ENCODE data around the gene TSPO. TPM values are rescaled to one million over a fixed set of nuclear protein-coding genes. Genes with fewer than 3 reads are reported as not detected.

The TSPO gene
- total and polyA plus RNA-seq, 2 of the 13 experiments (the other 11 are each of a cell fraction or from before 2014, with no cell fraction given): 0.46 to 1.4 TPM

DNA sequence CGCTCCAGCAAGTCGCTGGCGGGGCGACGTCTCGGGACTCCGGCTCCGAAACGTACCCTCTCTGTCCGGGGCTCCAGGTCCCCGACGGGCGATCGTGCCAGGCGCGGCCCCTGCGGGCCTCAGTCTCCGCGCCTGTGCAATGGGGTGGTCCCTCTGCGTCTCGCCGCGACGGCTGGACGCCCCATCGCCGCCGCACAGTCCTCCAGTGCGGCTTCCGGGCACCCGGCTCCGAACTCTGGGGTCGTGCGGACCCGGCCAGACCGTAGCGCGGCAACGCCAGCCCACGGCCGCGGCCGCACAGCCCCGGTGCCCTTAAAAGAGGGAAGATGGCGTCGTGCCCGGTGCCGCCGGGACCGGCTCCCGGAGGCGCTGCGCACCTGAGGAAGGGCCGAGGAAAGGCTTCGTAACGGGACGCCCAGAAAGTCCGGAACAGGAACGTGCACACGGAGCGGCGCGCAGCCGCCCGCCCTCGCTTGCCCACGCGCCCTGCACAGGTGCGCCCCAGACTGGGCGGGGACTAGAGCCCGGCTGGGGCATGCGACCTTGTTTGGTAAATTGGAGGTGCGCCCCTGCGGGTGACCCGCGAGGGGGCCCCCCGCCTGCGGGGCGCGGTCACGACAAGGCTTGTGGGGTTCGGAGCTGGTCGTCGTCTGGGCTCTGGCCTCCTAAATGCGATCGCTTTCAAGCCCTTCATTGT, 40.3 kb upstream of the TSPO start (continued):
- TF ChIP-seq BCL3 (CRISPR knock-in tag; IDR thresholded peaks at IDR 0.05) (no peak), TCF12 (IDR thresholded peaks at IDR 0.05) (no peak), TCF12 (CRISPR knock-in tag; IDR thresholded peaks at IDR 0.05) (peak; percentile 33; the same call in 1 of the 2 replicates), ZNF138 (CRISPR knock-in tag; IDR thresholded peaks at IDR 0.05; ENCODE audit: low read depth) (no peak), ZNF124 (CRISPR knock-in tag; IDR thresholded peaks at IDR 0.05) (peak; percentile 75), KDM2A (CRISPR knock-in tag; IDR thresholded peaks at IDR 0.05; ENCODE audit: borderline replicate concordance, low read depth) (peak; percentile 16; the same call in 1 of the 2 replicates), ZMYM3 (CRISPR knock-in tag; IDR thresholded peaks at IDR 0.05) (peak; percentile 81), HNRNPLL (IDR thresholded peaks at IDR 0.05; ENCODE audit: low read depth, low read length, poor library complexity, severe bottlenecking) (peak; percentile 40), SNAPC4 (CRISPR knock-in tag; IDR thresholded peaks at IDR 0.05) (no peak), TEAD3 (CRISPR knock-in tag; optimal IDR thresholded peaks at IDR 0.05; ENCODE audit: borderline replicate concordance) (peak; percentile 21), ZNF777 (CRISPR knock-in tag; IDR thresholded peaks at IDR 0.05) (peak; percentile 88), TCF7L2 (IDR thresholded peaks at IDR 0.05; ENCODE audit: low read depth, low read length) (no peak)
- TF ChIP-seq, protein P1, sequence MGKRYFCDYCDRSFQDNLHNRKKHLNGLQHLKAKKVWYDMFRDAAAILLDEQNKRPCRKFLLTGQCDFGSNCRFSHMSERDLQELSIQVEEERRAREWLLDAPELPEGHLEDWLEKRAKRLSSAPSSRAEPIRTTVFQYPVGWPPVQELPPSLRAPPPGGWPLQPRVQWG (CRISPR knock-in tag; IDR thresholded peaks at IDR 0.05; ENCODE audit: borderline replicate concordance, low read depth): no peak
- TF ChIP-seq, protein P2, sequence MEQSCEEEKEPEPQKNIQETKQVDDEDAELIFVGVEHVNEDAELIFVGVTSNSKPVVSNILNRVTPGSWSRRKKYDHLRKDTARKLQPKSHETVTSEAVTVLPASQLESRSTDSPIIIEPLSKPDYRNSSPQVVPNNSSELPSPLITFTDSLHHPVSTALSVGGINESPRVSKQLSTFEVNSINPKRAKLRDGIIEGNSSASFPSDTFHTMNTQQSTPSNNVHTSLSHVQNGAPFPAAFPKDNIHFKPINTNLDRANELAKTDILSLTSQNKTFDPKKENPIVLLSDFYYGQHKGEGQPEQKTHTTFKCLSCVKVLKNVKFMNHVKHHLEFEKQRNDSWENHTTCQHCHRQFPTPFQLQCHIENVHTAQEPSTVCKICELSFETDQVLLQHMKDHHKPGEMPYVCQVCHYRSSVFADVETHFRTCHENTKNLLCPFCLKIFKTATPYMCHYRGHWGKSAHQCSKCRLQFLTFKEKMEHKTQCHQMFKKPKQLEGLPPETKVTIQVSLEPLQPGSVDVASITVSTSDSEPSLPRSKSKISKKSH (CRISPR knock-in tag; IDR thresholded peaks at IDR 0.05; ENCODE audit: borderline replicate concordance): 0 out of 2 replicates have a peak, but pooled peaks have one; percentile 27
- TF ChIP-seq, protein P3, sequence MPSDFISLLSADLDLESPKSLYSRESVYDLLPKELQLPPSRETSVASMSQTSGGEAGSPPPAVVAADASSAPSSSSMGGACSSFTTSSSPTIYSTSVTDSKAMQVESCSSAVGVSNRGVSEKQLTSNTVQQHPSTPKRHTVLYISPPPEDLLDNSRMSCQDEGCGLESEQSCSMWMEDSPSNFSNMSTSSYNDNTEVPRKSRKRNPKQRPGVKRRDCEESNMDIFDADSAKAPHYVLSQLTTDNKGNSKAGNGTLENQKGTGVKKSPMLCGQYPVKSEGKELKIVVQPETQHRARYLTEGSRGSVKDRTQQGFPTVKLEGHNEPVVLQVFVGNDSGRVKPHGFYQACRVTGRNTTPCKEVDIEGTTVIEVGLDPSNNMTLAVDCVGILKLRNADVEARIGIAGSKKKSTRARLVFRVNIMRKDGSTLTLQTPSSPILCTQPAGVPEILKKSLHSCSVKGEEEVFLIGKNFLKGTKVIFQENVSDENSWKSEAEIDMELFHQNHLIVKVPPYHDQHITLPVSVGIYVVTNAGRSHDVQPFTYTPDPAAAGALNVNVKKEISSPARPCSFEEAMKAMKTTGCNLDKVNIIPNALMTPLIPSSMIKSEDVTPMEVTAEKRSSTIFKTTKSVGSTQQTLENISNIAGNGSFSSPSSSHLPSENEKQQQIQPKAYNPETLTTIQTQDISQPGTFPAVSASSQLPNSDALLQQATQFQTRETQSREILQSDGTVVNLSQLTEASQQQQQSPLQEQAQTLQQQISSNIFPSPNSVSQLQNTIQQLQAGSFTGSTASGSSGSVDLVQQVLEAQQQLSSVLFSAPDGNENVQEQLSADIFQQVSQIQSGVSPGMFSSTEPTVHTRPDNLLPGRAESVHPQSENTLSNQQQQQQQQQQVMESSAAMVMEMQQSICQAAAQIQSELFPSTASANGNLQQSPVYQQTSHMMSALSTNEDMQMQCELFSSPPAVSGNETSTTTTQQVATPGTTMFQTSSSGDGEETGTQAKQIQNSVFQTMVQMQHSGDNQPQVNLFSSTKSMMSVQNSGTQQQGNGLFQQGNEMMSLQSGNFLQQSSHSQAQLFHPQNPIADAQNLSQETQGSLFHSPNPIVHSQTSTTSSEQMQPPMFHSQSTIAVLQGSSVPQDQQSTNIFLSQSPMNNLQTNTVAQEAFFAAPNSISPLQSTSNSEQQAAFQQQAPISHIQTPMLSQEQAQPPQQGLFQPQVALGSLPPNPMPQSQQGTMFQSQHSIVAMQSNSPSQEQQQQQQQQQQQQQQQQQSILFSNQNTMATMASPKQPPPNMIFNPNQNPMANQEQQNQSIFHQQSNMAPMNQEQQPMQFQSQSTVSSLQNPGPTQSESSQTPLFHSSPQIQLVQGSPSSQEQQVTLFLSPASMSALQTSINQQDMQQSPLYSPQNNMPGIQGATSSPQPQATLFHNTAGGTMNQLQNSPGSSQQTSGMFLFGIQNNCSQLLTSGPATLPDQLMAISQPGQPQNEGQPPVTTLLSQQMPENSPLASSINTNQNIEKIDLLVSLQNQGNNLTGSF (CRISPR knock-in tag; IDR thresholded peaks at IDR 0.05): peak; percentile 60; the same call in 1 of the 2 replicates

Data from HepG2 (cell line).